Sigmoid colon (tissue), 4 donors: Measurements from ENCODE around the gene ZNF652.

Experiments used
- POLR2A ChIP-seq, 2 donors: fragments of 450-650 bp; IDR thresholded peaks; one replicate each; pipeline ENCODE4 v1.6.1; 2016; ENCODE audit warnings: antibody characterized with exemption in 2 of 2, mild to moderate bottlenecking in 2 of 2, moderate library complexity in 2 of 2
- POLR2AphosphoS5 ChIP-seq, 4 donors: sonication (generic); formaldehyde crosslinking; IDR thresholded peaks; one replicate each; pipeline ENCODE4 v1.6.1; 2017; ENCODE audit warnings: antibody characterized with exemption in 4 of 4
- TF ChIP-seq, protein P1 (sequence below), 4 experiments: fragments of 450-650 bp in 3 of 4; fragments of 200-600 bp in 1 of 4; IDR thresholded peaks; one replicate each; pipeline ENCODE4 v1.5.1; 2016 to 2019; ENCODE audit warnings: antibody characterized with exemption in 4 of 4, mild to moderate bottlenecking in 3 of 4, moderate library complexity in 2 of 4

DNA sequence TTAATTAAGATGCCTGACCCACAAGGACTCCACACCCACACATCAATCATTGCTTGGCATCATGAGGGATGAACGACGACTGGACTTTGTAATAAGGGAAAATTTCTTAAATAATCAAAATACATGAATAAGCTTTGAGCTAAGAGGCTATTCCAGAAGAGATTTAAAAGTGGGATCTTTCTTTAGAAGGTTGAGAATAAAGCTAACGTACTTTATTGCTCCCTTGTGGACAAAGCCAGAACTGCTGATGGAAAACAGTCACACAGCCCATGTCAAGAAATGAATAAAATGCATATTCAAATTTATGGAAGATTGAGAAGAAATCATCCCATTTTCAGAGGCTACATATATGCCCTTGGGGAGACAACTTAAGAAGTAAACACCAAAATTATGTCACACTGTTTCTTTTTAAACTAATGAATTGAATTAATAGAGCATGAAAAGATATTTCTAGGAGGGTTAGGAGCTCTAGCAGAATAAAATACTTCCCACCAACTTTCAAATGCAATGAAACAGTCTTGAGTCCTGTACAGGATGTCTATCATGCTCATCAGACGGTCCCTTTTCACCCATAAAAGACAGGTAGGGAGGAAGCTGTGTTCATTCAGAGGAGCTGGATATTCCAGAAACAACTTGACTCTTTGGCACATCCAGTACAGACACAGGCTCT is 71.2 kb downstream of the ZNF652 start:
- TF ChIP-seq, protein P1, sequence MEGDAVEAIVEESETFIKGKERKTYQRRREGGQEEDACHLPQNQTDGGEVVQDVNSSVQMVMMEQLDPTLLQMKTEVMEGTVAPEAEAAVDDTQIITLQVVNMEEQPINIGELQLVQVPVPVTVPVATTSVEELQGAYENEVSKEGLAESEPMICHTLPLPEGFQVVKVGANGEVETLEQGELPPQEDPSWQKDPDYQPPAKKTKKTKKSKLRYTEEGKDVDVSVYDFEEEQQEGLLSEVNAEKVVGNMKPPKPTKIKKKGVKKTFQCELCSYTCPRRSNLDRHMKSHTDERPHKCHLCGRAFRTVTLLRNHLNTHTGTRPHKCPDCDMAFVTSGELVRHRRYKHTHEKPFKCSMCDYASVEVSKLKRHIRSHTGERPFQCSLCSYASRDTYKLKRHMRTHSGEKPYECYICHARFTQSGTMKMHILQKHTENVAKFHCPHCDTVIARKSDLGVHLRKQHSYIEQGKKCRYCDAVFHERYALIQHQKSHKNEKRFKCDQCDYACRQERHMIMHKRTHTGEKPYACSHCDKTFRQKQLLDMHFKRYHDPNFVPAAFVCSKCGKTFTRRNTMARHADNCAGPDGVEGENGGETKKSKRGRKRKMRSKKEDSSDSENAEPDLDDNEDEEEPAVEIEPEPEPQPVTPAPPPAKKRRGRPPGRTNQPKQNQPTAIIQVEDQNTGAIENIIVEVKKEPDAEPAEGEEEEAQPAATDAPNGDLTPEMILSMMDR (IDR thresholded peaks at IDR 0.05): peak; percentile 16 to 58 (median 45)
- TF ChIP-seq POLR2A (IDR thresholded peaks at IDR 0.05) (no peak), POLR2AphosphoS5 (IDR thresholded peaks at IDR 0.05) (no peak)
